Measurements from ENCODE around the gene SRMS. TPM values are rescaled to one million over a fixed set of nuclear protein-coding genes. Genes with fewer than 3 reads are reported as not detected.

The SRMS gene
- total and polyA plus RNA-seq, 2 of the 13 experiments (the other 11 are each of a cell fraction or from before 2014, with no cell fraction given), result not detected

DNA sequence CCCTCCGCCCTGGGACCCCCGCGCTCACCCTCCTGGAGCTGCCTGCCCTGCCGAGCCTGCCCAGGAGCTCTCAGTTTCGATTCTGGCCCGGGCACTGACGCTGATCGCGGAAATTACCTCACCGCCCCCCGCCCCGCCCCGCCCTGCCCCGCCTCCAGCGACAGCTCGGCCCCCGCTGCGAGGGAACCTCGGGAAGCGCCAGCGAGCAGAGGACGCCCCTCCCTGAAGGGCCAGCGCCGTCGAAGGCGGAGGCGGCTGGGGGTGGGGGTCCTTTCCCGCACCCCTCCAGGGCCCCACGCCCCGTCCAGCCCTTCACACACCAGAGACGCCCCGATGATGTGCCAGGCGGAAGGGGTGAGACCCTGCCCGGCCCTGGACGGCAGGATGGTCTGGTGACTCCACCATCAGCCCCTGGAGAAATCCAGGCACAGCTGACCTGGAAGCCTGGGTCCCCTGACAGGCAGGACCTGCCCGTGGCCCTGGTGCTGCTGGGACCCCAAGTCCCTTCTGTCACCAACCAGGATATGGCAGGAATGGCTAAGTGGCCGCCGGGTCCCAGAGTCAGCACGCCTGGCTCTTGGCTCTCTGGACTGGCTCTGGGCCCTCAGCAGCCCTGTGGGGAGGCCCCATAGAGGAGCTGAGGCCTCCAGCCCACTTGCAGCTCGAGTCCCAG, 26.7 kb upstream of the SRMS start, which contains the start of gene HELZ2 (continued):
- TF ChIP-seq ZFP90 (CRISPR knock-in tag; IDR thresholded peaks at IDR 0.05; ENCODE audit: borderline replicate concordance) (peak; percentile 81), NFE2L2 (IDR thresholded peaks at IDR 0.05; ENCODE audit: low read length) (no peak), ZFYVE20 (CRISPR knock-in tag; IDR thresholded peaks at IDR 0.05; ENCODE audit: borderline replicate concordance, low read depth) (no peak), RFX3 (CRISPR knock-in tag; IDR thresholded peaks at IDR 0.05) (no peak), ZNF772 (CRISPR knock-in tag; IDR thresholded peaks at IDR 0.05) (peak; percentile 63; the same call in 1 of the 2 replicates), KMT2A (CRISPR knock-in tag; IDR thresholded peaks at IDR 0.05) (peak; percentile 12; the same call in 1 of the 2 replicates), ZFAT (CRISPR knock-in tag; conservative IDR thresholded peaks at IDR 0.05) (0 out of 2 replicates have a peak, but pooled peaks have one; percentile 53), ZNF776 (CRISPR knock-in tag; IDR thresholded peaks at IDR 0.05) (peak; percentile 78; the same call in 1 of the 2 replicates), ZNF567 (CRISPR knock-in tag; IDR thresholded peaks at IDR 0.05; ENCODE audit: borderline replicate concordance) (peak; percentile 57), KLF15 (CRISPR knock-in tag; IDR thresholded peaks at IDR 0.05; ENCODE audit: borderline replicate concordance) (0 out of 2 replicates have a peak, but pooled peaks have one; percentile 85), ASH2L (IDR thresholded peaks at IDR 0.05; ENCODE audit: insufficient read length, low read depth, low read length) (no peak), ZNF143 (CRISPR knock-in tag; IDR thresholded peaks at IDR 0.05) (no peak), NR1H2 (CRISPR knock-in tag; IDR thresholded peaks at IDR 0.05; ENCODE audit: borderline replicate concordance, low read depth) (no peak), ZNF331 (CRISPR knock-in tag; IDR thresholded peaks at IDR 0.05) (no peak; the same call in 1 of the 2 replicates), SNAPC2 (CRISPR knock-in tag; IDR thresholded peaks at IDR 0.05) (peak; percentile 27; the same call in 1 of the 2 replicates), ZNF766 (CRISPR knock-in tag; IDR thresholded peaks at IDR 0.05; ENCODE audit: borderline replicate concordance) (no peak; the same call in 1 of the 2 replicates), ELF4 (CRISPR knock-in tag; IDR thresholded peaks at IDR 0.05; ENCODE audit: borderline replicate concordance) (no peak), ZSCAN9 (CRISPR knock-in tag; IDR thresholded peaks at IDR 0.05; ENCODE audit: borderline replicate concordance) (0 out of 2 replicates have a peak, but pooled peaks have one; percentile 7), ERF (CRISPR knock-in tag; IDR thresholded peaks at IDR 0.05) (peak; percentile 55; the same call in 1 of the 2 replicates)
- TF ChIP-seq, protein P1, sequence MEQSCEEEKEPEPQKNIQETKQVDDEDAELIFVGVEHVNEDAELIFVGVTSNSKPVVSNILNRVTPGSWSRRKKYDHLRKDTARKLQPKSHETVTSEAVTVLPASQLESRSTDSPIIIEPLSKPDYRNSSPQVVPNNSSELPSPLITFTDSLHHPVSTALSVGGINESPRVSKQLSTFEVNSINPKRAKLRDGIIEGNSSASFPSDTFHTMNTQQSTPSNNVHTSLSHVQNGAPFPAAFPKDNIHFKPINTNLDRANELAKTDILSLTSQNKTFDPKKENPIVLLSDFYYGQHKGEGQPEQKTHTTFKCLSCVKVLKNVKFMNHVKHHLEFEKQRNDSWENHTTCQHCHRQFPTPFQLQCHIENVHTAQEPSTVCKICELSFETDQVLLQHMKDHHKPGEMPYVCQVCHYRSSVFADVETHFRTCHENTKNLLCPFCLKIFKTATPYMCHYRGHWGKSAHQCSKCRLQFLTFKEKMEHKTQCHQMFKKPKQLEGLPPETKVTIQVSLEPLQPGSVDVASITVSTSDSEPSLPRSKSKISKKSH (CRISPR knock-in tag; IDR thresholded peaks at IDR 0.05; ENCODE audit: borderline replicate concordance), result peak; percentile 93
- TF ChIP-seq, protein P2, sequence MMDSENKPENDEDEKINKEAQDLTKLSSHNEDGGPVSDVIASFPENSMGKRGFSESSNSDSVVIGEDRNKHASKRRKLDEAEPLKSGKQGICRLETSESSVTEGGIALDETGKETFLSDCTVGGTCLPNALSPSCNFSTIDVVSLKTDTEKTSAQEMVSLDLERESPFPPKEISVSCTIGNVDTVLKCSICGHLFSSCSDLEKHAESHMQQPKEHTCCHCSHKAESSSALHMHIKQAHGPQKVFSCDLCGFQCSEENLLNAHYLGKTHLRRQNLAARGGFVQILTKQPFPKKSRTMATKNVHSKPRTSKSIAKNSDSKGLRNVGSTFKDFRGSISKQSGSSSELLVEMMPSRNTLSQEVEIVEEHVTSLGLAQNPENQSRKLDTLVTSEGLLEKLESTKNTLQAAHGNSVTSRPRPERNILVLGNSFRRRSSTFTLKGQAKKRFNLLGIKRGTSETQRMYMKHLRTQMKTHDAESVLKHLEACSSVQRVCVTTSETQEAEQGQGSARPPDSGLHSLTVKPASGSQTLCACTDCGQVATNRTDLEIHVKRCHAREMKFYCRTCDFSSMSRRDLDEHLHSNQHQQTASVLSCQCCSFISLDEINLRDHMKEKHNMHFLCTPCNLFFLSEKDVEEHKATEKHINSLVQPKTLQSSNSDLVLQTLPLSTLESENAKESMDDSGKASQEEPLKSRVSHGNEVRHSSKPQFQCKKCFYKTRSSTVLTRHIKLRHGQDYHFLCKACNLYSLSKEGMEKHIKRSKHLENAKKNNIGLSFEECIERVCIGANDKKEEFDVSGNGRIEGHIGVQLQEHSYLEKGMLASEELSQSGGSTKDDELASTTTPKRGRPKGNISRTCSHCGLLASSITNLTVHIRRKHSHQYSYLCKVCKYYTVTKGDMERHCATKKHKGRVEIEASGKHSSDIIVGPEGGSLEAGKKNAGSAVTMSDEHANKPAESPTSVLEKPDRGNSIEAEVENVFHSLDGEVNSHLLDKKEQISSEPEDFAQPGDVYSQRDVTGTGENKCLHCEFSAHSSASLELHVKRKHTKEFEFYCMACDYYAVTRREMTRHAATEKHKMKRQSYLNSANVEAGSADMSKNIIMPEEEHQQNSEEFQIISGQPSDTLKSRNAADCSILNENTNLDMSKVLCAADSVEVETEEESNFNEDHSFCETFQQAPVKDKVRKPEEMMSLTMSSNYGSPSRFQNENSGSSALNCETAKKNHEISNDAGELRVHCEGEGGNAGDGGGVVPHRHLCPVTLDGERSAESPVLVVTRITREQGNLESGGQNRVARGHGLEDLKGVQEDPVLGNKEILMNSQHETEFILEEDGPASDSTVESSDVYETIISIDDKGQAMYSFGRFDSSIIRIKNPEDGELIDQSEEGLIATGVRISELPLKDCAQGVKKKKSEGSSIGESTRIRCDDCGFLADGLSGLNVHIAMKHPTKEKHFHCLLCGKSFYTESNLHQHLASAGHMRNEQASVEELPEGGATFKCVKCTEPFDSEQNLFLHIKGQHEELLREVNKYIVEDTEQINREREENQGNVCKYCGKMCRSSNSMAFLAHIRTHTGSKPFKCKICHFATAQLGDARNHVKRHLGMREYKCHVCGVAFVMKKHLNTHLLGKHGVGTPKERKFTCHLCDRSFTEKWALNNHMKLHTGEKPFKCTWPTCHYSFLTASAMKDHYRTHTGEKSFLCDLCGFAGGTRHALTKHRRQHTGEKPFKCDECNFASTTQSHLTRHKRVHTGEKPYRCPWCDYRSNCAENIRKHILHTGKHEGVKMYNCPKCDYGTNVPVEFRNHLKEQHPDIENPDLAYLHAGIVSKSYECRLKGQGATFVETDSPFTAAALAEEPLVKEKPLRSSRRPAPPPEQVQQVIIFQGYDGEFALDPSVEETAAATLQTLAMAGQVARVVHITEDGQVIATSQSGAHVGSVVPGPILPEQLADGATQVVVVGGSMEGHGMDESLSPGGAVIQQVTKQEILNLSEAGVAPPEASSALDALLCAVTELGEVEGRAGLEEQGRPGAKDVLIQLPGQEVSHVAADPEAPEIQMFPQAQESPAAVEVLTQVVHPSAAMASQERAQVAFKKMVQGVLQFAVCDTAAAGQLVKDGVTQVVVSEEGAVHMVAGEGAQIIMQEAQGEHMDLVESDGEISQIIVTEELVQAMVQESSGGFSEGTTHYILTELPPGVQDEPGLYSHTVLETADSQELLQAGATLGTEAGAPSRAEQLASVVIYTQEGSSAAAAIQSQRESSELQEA (CRISPR knock-in tag; IDR thresholded peaks at IDR 0.05; ENCODE audit: not compliant biosample characterization), result peak; percentile 39
